IPS DF 19.7 (cell line): ENCODE results near the gene RAPSN.
A peak's percentile ranks its signal among the peaks of the same experiment; 100 is the strongest.

Source experiments
- DNase-seq: peaks from one replicate; pipeline ENCODE4 v3.0.0-alpha.2; 2013; ENCODE audit warnings: low read depth, low spot score

RAPSN gene

GRCh38 chr11:47466201-47466600 is 17.3 kb upstream of the RAPSN start:
- no peak for DNase-seq

DNA sequence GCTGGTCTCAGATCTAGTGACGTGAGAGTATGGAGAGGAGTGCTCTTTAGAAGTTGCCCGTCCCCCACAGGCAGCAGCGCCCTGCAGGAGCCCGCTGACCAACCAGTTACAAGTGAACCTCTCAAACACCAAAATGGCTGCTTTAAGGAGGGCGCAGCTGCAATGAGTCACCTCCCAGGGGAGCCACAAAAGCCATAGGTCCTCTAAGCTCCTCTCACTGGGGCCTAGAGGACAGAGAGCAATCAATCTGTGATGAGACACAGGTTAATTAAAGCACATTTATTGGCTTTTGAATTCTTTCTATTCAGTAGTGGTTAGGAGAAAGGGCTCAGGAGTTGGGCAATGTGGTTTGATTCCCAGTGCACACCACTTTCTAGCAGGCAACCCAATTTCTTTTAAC is 15.5 kb upstream of the RAPSN start:
- no peak for DNase-seq

DNA sequence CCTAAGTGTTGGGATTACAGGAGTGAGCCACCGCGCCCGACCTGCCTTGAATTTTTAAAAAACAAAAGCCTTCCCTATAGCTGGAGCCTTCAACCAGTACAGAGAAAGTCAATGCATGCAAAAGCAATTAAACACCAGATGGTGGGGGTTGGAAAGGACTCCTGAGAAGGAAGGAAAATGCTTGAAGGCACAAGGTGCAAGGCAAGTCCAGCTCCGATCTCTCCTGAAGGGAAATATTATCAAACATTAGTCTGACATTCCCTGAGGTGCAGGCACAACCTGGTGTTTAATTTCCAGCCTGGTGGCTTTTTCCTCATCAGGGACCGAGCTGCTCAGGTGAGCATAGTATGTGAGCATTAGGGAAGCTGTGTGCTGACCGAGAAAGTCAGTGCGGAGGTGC is 12.9 kb upstream of the RAPSN start:
- DNase-seq = no peak

GRCh38 chr11:47460571-47461235 is 11.8 kb upstream of the RAPSN start:
- DNase-seq = no peak

DNA sequence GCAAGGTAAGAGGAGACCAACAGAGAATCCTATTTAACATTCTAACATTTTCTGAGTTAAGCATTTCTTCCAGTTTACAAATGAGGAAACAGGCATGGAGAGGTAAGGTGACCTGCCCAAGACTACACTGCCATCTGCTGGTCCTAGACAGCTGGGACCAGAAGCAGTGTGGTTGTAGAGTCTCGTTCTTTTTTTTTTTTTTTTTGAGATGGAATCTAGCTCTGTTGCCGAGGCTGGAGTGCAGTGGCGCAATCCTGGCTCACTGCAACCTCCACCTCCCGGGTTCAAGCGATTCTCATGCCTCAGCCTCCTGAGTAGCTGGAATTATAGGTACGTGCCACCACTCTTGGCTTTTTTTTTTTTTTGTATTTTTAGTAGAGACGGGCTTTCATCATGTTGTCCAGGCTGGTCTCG is 5.3 kb upstream of the RAPSN start:
- peak; percentile 52 for DNase-seq

DNA sequence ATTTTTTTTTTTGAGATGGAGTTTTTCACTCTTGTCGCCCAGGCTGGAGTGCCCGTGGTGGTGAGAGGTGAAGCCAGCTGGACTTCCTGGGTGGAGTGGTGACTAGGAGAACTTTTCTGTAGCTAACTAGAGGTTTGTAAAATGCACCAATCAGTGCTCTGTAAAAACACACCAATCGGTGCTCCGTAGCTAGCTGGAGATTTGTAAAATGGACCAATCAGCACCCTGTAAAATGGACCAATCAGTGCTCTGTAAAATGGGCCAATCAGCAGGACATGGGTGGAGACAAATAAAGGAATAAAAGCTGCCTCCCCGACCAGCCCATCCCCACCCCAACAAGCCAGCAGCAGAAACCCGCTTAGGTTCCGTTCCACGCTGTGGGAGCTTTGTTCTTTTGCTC is 4.4 kb upstream of the RAPSN start:
- DNase-seq = no peak

- no peak for DNase-seq
Measured at GRCh38 chr11:47451990-47452389, 3.1 kb upstream of the RAPSN start.

DNA sequence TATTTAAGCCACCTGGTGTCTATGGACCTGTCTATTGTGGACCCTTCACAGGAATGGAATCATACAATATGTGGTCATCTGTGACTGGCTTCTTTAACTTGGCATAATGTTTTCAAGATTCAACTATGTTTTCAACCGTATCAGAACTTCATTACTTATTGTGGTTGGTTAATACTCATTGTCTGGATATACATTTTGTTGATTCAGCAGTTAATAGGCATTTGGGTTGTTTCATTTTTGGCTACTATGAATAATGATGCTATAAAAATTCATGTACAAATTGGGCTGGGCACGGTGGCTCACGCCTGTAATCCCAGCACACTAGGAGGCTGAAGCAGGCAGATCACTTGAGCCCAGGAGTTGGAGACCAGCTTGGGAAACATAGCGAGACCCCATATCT is 2.5 kb upstream of the RAPSN start:
- no peak for DNase-seq

- no peak for DNase-seq
Measured at GRCh38 chr11:47449541-47449940, 605 bp upstream of the RAPSN start.

DNA sequence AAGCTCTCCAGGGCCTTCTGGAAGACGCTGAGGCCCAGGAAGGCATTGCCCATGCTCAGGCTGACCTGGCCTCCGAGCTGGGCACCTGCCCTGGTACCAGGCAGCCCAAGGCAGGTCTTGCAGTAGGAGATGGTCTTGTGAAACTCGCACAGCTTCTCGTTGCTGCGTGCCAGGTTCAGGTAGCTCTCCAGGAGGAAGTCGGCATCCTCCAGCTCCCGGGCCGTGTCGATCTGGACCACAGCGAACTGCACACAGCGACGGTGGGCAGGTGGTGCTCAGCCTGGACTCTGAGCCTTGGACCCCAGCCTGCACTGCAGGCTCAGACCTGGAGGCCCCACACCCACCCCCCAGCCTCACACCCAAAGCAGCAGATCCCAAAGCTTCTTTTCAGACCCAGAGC is 1.0 kb downstream of the RAPSN start:
- DNase-seq = no peak

GRCh38 chr11:47446833-47447232 is 2.1 kb downstream of the RAPSN start:
- DNase-seq = no peak

DNA sequence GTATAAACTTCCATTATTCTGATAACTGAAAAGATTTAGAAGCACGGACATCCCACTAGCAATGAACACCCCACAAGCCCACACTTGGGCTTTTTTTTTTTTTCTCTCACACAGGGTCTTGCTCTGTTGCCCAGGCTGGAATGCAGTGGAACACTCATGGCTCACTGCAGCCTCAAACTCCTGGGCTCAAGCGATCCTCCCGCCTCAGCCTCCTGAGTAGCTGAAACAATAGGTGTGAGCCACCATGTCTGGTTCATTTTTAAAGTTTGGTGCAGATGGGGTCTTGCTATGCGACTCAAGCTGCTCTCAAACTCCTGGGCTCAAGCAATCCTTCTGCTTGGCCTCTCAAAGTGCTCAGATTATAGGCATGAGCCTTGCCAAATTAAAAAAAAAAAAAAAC is 3.1 kb downstream of the RAPSN start:
- no peak for DNase-seq

GRCh38 chr11:47443817-47444216 is 5.1 kb downstream of the RAPSN start:
- no peak for DNase-seq

GRCh38 chr11:47443028-47443700 is 5.8 kb downstream of the RAPSN start:
- DNase-seq = no peak

GRCh38 chr11:47442514-47442913 is 6.4 kb downstream of the RAPSN start:
- DNase-seq = no peak

DNA sequence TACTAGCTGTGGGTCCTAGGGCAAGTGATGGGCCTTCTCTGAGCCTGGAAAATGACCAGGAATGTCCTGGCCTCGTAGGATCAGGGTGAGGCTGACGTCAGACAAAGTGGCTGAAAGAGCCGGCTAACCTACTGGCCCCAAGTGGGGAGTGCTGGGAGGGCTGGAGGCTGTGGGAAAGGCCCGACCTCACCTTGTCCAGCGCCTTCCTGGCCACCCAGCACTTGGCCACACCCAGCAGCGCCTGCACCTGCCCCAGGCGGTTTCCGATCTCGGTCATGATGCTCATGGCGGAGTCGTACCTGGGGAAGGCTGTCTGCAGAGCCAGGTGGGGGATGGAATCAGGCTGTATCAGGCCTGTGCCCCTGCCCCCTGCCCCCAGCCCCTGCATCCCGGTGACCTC is 7.5 kb downstream of the RAPSN start:
- no peak for DNase-seq

- DNase-seq = no peak
Measured at GRCh38 chr11:47440054-47440476, 8.9 kb downstream of the RAPSN start.

DNA sequence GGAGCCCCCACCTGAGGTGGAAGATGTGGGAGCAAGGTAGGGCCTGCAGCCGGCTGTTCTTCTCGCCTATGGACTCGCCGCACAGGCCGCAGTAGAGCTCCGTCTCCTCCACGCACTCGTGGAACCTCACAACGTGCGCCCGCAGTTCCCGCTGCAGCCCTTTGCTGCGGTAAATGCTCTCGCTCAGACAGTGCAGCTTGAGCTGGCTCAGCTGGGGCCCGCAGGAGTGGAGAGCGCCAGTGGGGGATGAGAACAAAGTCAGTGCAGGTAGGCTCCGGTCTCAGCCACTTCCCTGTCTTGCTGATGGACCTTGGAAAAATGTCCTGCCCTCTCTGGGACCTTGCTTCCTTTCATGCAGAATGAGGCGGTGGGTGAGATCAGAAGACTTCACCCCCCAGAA is 10.2 kb downstream of the RAPSN start:
- DNase-seq = no peak

DNA sequence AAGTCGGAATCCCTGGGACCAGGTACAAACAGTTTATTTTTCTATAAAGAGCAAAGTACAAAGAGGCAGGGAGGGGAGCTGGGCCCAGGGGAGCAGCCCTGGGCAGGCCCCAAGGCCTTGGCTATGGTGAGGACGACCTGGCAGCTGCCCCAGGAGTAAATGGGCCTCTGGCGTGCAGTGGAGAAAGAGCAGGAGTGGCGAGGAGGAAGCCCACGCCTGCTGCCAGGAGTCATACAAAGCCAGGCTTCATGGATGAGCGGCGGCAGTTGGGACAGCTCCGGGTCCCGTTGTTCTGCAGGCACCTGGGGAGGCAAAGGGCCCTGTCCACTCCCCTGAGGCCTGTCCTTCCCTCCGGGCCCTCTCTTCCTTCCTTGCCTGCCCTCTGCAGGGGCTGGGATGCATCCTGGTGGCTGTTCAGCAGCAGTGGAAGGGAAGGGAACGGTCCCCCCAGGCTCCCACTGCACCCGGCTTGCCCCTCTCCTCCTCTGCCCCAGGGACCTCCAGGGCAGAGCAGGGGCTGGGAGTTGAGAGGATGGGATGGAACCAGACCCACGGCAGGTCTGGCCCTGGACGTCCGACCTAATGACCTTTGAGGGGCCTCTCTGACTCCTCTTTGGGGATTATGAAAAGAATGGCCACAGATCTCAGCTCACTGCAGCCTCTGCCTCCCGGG is 11.1 kb downstream of the RAPSN start:
- no peak for DNase-seq

DNA sequence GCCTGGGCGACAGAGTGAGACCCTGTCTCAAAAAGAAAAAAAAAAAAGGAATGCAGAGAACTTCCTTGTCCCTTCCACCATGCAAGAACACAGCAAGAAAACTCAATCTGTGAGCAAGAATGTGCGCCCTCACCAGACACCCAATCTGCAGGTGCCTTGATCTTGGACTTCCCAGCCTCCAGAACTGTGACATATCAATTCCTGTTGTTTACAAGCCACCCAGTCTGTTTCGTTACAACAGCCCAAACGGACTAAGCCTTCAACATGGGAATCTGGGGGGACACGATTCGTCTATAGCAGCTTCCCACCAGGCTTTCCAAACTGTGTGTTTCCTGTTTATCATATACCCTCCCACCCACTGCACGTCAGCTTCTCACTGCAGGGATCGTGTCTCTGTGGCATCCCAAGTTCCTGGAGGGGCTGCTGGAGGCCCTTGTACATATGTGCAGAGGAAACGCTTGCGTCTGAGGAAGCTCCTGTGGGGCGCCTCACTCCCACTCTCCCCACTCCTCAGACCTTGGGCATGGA is 11.7 kb downstream of the RAPSN start:
- DNase-seq = no peak

DNA sequence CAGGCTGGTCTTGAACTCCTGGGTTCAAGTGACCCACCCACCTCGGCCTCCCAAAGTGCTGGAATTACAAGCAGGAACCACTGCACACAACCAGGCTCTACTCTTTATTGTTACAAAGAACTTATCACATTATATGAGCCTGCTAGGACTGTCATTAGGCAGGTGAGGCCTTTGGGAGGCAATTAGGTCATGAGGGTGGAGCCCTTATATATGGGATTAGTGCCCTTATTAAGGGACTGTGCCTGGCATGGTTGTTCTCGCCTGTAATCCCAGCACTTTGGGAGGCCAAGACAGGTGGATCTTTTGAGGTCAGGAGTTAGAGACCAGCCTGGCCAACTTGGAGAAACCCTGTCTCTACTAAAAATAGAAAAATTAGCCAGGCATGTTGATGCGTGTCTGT is 12.2 kb downstream of the RAPSN start:
- no peak for DNase-seq

GRCh38 chr11:47435687-47436086 is 13.2 kb downstream of the RAPSN start:
- no peak for DNase-seq
